ENCODE results near the gene WNT9A. TPM values are rescaled to one million over a fixed set of nuclear protein-coding genes. Genes with fewer than 3 reads are reported as not detected.

The WNT9A gene
- total and polyA plus RNA-seq, 4 donors = 0.03 to 0.08 TPM; not detected in 2

- H3K27ac ChIP-seq (ENCODE audit: low read depth in 1 of 2, low read length in 2 of 2) = no peak overlapping the region
- TF ChIP-seq ATF3 (IDR thresholded peaks at IDR 0.05) (no peak), TAF1 (conservative IDR thresholded peaks at IDR 0.05) (no peak), FOXA2 (IDR thresholded peaks at IDR 0.05) (no peak), JUND (IDR thresholded peaks at IDR 0.05) (no peak)
- DNase-seq (ENCODE audit: low spot score) = peak; percentile 32
- H3K9me3 ChIP-seq (ENCODE audit: control insufficient read depth in 4 of 4, low read length in 3 of 4) = no peaks in the 10 kb centered on the region
- H3K36me3 ChIP-seq (ENCODE audit: control insufficient read depth in 4 of 4, insufficient read depth in 3 of 4, low read depth in 1 of 4, low read length in 3 of 4) = no peaks in the 10 kb centered on the region
- H3K4me3 ChIP-seq (ENCODE audit: low read depth in 1 of 3, low read length in 3 of 3) = no peak overlapping the region
- H3K4me1 ChIP-seq (ENCODE audit: control insufficient read depth in 4 of 4, insufficient read depth in 4 of 4, low read length in 3 of 4) = peaks cover 0 to 4% (median 0%) of the 10 kb centered on the region in 4 donors
- 64% methylated on average over 14 of the region's 14 CpGs for WGBS
- no peak overlapping the region for H3K9ac ChIP-seq (ENCODE audit: low read depth in 1 of 2, low read length in 2 of 2)
- H3K27me3 ChIP-seq (ENCODE audit: control insufficient read depth in 4 of 4, insufficient read depth in 4 of 4, low read length in 3 of 4) = peaks cover 0 to 5% (median 1%) of the 10 kb centered on the region in 4 donors
Observed at GRCh38 chr1:227885648-227886502, 61.9 kb downstream of the WNT9A start.

GRCh38 chr1:227885135-227885647 is 62.5 kb downstream of the WNT9A start:
- Histone ChIP-seq H3K9me3 (ENCODE audit: control insufficient read depth in 4 of 4, low read length in 3 of 4) (no peaks in the 10 kb centered on the region), H3K27me3 (ENCODE audit: control insufficient read depth in 4 of 4, insufficient read depth in 4 of 4, low read length in 3 of 4) (peaks cover 0 to 5% (median 1%) of the 10 kb centered on the region in 4 donors), H3K36me3 (ENCODE audit: control insufficient read depth in 4 of 4, insufficient read depth in 3 of 4, low read depth in 1 of 4, low read length in 3 of 4) (no peaks in the 10 kb centered on the region), H3K4me1 (ENCODE audit: control insufficient read depth in 4 of 4, insufficient read depth in 4 of 4, low read length in 3 of 4) (peaks cover 0 to 4% (median 0%) of the 10 kb centered on the region in 4 donors), H3K9ac (ENCODE audit: low read depth in 1 of 2, low read length in 2 of 2) (no peak overlapping the region), H3K4me3 (ENCODE audit: low read depth in 1 of 3, low read length in 3 of 3) (no peak overlapping the region), H3K27ac (ENCODE audit: low read depth in 1 of 2, low read length in 2 of 2) (no peak overlapping the region)
- TF ChIP-seq JUND (IDR thresholded peaks at IDR 0.05) (no peak), NR2F2 (IDR thresholded peaks at IDR 0.05) (no peak), SP1 (IDR thresholded peaks at IDR 0.05) (no peak), MAX (IDR thresholded peaks at IDR 0.05) (no peak), RAD21 (IDR thresholded peaks at IDR 0.05) (no peak), CTCF (IDR thresholded peaks at IDR 0.05; ENCODE audit: low read depth, low read length, missing input control) (no peak), EGR1 (IDR thresholded peaks at IDR 0.05; ENCODE audit: low read depth in 2 of 2) (no peak), FOXA2 (IDR thresholded peaks at IDR 0.05) (no peak), GABPA (IDR thresholded peaks at IDR 0.05 in 1 of 2, conservative IDR thresholded peaks at IDR 0.05 in 1 of 2) (no peak), FOXA1 (IDR thresholded peaks at IDR 0.05) (no peak)
- DNase-seq (ENCODE audit: low spot score) = peak; percentile 35
- 86% methylated on average over 8 of the region's 8 CpGs for WGBS

GRCh38 chr1:227884370-227885134 is 63.2 kb downstream of the WNT9A start:
- Histone ChIP-seq H3K36me3 (ENCODE audit: control insufficient read depth in 4 of 4, insufficient read depth in 3 of 4, low read depth in 1 of 4, low read length in 3 of 4) (no peaks in the 10 kb centered on the region), H3K9ac (ENCODE audit: low read depth in 1 of 2, low read length in 2 of 2) (no peak overlapping the region), H3K27me3 (ENCODE audit: control insufficient read depth in 4 of 4, insufficient read depth in 4 of 4, low read length in 3 of 4) (peaks cover 0 to 5% (median 1%) of the 10 kb centered on the region in 4 donors), H3K4me1 (ENCODE audit: control insufficient read depth in 4 of 4, insufficient read depth in 4 of 4, low read length in 3 of 4) (peaks cover 0 to 4% (median 0%) of the 10 kb centered on the region in 4 donors), H3K9me3 (ENCODE audit: control insufficient read depth in 4 of 4, low read length in 3 of 4) (no peaks in the 10 kb centered on the region), H3K27ac (ENCODE audit: low read depth in 1 of 2, low read length in 2 of 2) (no peak overlapping the region), H3K4me3 (ENCODE audit: low read depth in 1 of 3, low read length in 3 of 3) (no peak overlapping the region)
- DNase-seq (ENCODE audit: low spot score) = peak; percentile 24
- 81% methylated on average over 15 of the region's 15 CpGs for WGBS
- TF ChIP-seq YY1 (IDR thresholded peaks at IDR 0.05) (no peak), HNF4G (IDR thresholded peaks at IDR 0.05) (no peak), RXRA (IDR thresholded peaks at IDR 0.05) (no peak), RAD21 (IDR thresholded peaks at IDR 0.05) (no peak), CTCF (IDR thresholded peaks at IDR 0.05; ENCODE audit: low read depth, low read length, missing input control) (no peak), SP1 (IDR thresholded peaks at IDR 0.05) (no peak), REST (IDR thresholded peaks at IDR 0.05) (no peak)
